Activated effector memory CD4-positive, alpha-beta T cell treated with Interleukin-2 at 50 U/mL for 16 hours (primary cell): ENCODE results near the gene PAPSS2.
"Not testable (repeated sequence)": the region's sequence is repeated elsewhere in the genome, so short reads cannot be mapped to it uniquely, and the experiment has no call there.

Experiments
- DNase-seq: peaks from one replicate; pipeline ENCODE4 v3.0.0-alpha.2; 2020

PAPSS2 gene

DNA sequence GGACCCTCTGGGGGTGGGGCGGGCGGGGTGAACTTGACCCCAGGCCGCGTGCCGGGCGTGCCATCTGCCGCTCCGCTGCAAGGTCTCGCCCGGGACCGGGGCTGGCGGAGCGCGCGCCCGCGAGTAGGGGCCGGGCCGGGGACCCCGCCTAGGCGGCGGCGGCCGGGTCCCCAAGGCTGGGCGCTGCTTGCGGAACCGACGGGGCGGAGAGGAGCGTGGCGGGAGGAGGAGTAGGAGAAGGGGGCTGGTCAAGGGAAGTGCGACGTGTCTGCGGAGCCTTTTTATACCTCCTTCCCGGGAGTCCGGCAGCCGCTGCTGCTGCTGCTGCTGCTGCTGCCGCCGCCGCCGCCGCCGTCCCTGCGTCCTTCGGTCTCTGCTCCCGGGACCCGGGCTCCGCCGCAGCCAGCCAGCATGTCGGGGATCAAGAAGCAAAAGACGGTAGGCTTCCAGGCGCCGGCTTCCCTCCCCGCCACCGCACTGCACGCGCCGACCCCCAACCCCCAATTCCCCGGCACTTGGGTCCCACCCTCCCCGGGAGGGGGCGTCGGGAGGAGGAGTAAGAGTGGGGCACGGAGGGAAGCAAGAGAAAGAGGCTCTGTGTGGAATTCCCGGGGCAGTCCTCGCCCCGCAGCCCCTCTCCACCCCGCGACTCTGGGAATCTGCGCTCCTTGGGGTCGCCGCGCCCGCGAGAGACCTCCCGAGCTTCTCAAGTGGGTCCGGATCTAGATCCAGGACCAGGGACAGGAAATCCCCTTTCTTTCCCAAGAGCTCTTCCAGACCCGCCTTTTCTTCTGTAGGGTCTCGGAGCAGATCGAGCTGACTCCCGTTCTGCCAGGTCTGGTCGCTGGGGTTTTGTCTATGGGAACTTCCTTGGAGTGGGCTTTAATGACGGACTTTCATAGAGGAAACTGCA is at the start of gene PAPSS2:
Gene PAPSS2, plus strand, starts transcription at position 308 of the 913 bp plus-strand sequence. Its CDS starts 104 bp downstream, at position 412.
- no peak for DNase-seq

GRCh38 chr10:87611341-87611740 is 48.3 kb upstream of the PAPSS2 start:
- not testable (repeated sequence) for DNase-seq

DNA sequence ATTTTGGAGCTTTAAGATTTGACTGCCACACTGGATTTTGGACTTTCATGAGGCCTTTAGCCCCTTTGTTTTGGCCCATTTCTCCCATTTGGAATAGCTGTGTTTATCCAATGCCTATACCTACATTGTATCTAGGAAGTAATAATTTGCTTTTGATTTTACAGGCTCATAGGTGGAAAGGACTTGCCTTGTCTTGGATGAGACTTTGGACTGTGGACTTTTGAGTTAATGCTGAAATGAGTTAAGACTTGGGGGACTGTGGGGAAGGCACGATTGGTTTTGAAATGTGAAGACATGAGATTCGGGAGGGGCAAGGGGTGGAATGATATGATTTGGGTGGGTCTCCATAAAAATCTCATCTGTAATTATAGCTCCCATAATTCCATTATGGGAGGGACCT is 47.6 kb upstream of the PAPSS2 start:
- DNase-seq, result no peak

DNA sequence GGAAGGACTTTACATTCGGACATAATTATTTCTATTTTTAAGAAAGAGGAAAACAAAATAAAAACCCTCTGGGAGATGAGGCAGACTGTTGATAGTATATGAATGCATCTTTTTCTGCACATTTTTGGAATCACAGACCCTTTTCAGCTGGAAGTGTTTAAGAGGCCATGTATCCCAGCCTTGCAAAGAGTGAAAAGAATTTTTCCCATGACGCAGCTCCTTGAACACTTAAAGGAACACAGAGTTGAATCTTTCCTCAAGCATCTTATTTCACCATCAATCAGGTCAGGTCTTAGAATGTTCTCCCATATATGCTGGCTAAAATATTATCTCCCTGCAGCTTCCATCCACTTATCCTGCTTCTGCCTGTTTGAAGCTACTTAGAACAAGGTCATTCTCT is 45.9 kb upstream of the PAPSS2 start:
- DNase-seq, result no peak

DNA sequence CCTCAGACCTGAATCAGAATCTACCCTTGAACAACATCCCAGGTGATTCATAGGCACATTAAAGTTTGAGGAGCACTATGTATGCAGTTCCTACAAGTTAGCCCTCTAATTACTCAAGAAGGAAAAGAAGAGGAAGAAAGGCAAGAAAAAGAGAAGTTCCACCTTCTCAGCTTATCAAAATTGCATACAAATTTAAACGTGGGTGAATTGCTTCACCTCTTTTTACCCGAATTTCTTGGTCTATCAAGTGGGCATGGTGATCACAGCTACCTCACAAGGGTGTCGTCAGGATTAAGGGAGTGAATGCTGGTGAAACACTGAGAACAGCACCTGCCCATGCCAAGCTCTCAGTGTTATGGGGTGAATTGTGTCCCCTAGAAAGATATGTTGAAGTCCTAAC is 43.8 kb upstream of the PAPSS2 start:
- no peak for DNase-seq

DNA sequence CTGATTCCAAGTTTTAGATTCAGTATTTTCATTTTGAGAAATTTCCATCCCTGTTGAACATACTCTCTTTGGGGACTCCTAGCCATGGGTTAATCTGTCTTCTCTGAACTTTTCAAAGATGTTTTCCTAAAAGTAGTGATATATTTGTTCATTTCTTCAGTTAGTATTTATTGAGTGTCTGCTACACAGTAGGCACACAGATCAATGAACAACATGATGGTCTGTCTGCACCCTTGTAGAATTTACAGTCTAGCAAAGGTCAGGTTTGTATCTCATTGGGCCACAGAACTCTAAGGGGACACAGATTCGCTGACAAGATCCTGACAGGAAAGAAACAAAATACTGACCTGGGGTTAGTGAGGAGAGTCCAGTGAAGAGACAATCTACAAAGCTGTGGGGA is 42.2 kb upstream of the PAPSS2 start:
- no peak for DNase-seq

- DNase-seq, result no peak
These were observed 40.9 kb upstream of the PAPSS2 start for GRCh38 chr10:87618566-87619423.

- DNase-seq, result no peak
These were observed 40.0 kb upstream of the PAPSS2 start for GRCh38 chr10:87619705-87620104.

GRCh38 chr10:87621440-87621839 is 38.2 kb upstream of the PAPSS2 start:
- not testable (repeated sequence) for DNase-seq

GRCh38 chr10:87622314-87623004 is 37.2 kb upstream of the PAPSS2 start:
- DNase-seq, result no peak

DNA sequence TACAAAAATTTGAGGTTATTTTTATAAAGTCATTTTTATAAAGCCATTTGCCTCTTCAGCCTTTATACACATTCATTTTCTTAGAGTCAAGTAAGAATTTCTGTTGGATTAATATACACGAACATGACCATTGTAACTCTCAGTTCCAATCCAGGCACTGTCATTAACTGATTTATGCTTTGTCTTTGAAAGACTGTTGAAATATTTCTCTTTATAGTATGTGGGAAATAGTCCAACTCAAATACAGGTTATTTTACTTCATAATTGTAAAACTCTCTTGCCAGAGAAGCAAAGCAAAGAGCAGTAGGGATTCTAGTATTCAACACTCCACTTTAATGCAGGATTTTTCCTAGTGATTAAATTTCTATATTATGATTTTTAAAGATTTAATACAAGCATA is 36.5 kb upstream of the PAPSS2 start:
- DNase-seq, result no peak

- DNase-seq, result no peak
These were observed 34.0 kb upstream of the PAPSS2 start for GRCh38 chr10:87625661-87626060.

GRCh38 chr10:87626422-87626892 is 33.2 kb upstream of the PAPSS2 start:
- no peak for DNase-seq

DNA sequence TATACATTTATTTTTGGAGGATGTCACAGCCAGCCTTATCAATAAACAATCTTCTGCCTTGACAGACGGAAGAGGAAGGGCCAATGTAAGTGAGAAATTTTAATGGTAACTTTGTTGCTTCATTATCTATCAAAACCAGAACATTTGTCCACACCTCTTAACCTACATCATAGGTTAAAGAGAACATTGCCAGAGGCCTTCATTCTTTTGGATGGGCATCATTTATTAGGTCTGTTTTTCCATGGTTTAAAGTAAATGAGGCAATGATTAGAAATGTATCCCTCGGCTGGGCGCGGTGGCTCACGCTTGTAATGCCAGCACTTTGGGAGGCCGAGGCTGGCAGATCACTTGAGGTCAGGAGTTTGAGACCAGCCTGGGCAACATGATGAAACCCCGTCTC is 29.5 kb upstream of the PAPSS2 start:
- no peak for DNase-seq

- no peak for DNase-seq
These were observed 27.2 kb upstream of the PAPSS2 start for GRCh38 chr10:87632454-87632853.

GRCh38 chr10:87634311-87634710 is 25.4 kb upstream of the PAPSS2 start:
- DNase-seq, result no peak

DNA sequence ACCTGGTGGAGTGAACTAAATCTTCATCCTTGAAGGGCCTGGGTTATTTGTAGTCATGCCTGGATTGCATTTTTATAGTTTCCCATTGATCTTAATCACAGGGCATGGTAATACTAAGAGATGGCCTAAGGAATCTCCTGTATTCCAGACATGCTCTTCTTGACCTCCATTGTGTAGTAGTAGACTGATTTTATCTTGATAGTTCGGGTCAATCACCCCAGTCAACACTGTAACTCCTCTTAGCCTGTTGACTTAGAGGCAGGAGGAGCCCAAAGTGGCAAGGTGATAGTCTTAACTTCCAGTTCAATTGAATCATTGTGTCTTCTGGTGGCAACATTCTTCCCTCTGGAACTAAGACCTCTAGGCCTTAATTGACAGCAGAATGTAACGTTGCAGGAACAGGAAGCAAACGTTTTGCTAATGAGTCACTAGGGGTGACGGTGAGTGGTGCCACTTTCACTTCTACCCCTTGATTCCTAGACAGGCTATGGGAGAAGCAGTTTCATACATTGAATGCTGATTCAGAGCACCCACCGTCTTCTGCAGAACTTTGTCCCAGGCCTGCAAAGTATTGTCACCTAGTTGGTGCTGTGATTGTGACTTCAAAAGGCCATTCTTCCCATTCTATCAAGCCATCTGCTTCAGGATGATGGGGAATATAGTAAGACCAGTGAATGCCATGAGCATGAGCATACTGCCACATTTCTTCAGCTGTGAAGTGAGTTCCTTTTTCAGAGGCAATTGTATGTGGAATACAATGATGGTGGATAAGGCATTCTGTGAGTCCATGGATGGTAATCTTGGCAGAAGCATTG is 24.0 kb upstream of the PAPSS2 start:
- DNase-seq, result no peak

DNA sequence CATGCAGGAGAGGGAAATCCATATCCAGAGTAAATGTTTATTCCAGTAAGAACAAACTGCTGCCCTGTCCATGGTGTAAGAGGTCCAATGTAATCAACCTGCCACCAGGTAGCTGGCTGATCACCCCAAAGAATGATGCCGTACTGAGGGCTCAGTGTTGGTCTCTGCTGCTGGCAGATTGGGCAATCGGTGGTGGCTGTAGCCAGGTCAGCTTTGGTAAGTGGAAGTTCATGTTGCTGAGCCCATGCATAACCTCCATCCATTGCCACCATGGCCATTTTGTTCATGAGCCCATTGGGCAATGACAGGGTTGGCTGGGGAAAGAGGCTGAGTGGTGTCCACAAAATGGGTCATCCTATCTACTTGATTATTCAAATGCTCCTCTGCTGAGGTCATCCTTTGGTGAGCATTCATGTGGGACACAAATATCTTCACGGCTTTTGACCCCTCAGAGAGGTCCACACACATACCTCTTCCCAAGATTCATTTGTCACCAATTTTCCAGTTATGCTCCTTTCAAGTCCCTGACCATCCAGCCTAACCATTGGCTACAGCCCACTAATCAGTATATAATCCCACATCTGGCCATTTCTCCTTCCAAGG is 23.3 kb upstream of the PAPSS2 start:
- DNase-seq, result no peak

- no peak for DNase-seq
These were observed 20.2 kb upstream of the PAPSS2 start for GRCh38 chr10:87639493-87639892.

DNA sequence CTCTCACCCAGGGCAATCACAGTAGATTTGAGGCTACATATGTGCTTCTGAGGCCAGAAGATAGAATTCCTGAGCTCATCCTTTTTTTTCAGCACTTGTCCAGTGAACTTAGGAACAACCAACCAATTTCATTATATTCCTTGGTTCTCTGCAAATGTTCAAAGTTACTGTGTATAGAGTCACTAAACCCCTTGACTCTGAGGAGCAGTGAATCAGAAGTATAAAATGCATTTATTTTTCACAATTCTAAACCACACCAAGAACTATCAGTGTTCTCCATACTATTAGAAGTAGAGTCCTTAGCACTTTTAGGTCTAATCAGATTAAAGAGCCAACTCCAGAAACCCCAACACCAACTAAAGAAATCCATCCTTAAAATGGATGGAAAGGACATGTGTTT is 19.6 kb upstream of the PAPSS2 start:
- DNase-seq, result no peak

DNA sequence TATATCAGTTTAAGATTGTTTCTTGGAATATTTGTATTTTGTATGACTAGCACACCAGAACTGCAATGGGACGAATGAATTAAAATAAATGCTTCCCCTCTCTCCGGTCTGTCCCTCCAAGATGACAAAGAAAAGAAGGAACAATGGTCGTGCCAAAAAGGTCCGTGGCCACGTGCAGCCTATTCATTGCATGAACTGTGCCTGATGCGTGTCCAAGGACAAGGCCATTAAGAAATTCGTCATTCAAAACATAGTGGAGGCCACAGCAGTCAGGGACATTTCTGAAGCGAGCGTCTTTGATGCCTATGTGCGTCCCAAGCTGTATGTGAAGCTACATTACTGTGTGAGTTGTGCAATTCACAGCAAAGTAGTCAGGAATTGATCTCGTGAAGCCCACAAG is 17.2 kb upstream of the PAPSS2 start:
- no peak for DNase-seq

- DNase-seq, result no peak
These were observed 16.7 kb upstream of the PAPSS2 start for GRCh38 chr10:87642988-87643387.
